Fibroblast of upper back skin (primary cell): Measurements from ENCODE around the gene SLC29A2.
A peak's percentile ranks its signal among the peaks of the same experiment; 100 is the strongest.
"Not testable (repeated sequence)": the region's sequence is repeated elsewhere in the genome, so short reads cannot be mapped to it uniquely, and the experiment has no call there.

Experiments
- DNase-seq: peaks from one replicate; pipeline ENCODE4 v3.0.0-alpha.2; 2013

Gene SLC29A2

DNA sequence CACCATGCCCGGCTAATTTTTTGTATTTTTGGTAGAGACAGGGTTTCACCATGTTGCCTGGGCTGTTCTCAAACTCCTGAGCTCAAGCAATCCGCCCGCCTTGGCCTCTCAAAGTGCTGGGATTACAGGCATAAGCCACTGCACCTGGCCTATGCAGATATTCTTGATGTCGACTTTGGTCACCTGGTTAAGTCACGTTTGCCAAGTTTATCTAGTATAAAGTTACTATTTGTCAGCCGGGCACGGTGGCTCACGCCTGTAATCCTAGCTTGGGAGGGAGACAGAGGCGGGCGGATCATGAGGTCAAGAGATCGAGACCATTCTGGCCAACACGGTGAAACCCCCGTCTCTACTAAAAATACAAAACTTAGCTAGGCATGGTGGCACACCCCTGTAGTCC, 12.8 kb upstream of the SLC29A2 start:
- DNase-seq = not testable (repeated sequence)

DNA sequence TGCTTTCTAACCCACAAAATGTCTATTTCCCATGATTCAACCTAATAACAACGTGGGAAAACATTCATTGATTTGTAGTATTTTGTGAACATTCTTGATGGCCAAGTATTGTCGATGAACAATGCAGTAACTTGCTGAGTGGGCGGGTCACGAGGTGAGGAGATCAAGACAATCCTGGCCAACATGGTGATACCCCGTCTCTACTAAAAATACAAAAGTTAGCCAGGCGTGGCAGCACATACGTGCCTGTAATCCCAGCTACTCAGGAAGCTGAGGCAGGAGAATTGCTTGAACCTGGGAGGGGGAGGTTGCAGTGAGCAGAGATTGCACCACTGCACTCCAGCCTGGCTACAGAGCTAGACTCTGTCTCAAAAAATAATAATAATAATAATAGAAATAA, 8.7 kb upstream of the SLC29A2 start:
- DNase-seq = not testable (repeated sequence)

DNA sequence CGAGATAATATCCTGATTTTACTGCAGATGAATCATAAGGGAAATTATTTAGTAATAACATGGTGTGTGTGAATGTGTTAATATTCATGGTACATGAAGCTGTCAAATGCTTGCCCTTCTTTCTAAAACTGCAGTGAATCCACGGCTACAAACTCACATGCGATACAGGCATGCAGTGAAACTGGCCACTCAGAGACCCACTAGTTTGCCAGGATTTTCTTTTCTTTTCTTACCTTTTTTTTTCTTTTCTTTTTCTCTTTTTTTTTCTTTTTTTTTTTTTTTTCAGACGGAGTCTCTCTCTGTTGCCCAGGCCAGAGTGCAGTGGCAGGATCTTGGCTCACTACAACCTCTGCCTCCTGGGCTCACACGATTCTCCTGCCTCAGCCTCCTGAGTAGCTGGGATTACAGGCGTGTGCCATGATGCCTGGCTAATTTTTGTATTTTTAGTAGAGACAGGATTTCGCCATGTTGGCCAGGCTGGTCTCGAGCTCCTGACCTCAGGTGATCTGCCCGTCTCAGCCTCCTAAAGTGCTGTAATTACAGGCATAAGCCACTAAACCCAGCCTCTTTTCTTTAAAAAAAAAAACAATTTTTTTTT, 2.2 kb upstream of the SLC29A2 start:
- DNase-seq = not testable (repeated sequence)

DNA sequence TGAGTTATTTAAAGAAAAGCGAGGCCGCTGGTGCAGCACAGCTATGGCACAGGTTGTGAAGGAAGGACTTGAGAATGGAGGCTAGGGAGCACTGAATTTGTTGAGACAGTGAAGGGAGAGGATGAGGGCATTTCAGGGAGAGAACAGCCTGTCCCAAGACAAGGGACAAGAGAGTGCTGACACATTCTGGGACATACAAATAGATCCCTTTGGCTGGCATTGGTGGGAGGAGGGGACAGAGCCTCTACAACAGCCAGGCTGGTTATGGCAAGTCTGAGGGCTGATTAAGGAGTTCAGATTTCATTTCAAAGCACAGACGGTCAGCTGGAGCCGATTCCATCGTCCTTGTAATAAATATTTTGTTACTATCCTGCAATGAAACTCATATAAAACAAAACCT, 1.7 kb upstream of the SLC29A2 start:
- no peak for DNase-seq

DNA sequence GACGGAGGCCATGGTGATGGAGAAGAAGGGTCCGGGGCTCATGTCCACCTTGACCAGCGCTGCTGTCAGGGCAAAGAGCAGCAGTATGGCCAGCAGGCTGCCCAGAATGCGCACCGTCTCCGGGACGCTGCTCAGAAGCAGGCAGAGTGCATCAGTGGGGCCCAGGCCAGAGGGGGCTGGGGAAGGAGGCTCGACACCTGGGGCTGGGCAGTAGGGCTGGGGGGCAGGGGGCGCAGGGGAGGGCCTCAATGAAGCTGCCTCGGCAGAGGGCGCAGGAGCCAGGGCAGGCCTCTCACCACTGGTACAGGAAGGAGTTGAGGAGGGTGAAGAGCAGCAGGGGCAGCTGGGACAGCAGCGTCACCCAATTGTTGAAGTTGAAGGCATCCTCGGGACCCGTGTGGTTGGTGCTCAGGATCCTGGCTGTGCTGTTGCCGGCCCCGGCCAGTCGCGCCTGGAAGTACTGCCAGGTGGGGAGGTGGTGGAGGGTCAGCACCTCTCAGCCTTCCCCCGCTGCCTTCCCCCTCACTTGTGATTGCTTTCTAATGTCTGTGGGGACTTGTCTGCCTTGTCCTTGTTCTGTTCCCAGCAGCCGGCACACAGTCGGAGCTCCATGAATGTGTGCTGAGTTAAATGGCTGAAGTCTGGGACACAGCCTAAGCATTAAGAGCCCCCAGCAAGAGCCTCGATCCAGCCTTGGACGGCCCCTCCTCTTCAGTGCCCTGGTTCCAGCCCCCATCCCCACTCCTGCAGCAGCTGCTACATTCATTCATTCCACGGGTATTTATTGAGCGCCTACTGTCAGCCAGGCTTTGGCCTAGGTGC, 2.3 kb downstream of the SLC29A2 start:
- DNase-seq = no peak

DNA sequence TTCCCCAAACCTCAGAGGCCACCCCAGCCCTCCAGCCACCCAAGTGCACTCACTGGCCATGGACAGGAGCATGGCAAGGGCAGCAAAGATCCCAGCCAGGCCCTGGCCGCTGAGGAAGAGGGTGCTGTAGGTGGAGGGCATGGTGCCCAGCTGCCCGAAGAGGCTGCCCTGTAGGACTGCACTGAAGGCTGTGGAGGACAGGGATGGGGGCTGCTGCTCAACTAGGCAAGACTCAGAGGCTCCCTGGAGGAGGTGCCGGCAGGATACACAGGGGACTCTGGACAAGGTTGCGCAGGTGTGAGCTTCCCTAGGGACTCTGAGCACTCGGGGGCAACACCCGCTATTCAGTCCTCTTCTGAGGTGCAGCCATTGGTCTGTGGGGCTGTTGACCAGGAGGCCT, 3.1 kb downstream of the SLC29A2 start:
- DNase-seq = no peak

DNA sequence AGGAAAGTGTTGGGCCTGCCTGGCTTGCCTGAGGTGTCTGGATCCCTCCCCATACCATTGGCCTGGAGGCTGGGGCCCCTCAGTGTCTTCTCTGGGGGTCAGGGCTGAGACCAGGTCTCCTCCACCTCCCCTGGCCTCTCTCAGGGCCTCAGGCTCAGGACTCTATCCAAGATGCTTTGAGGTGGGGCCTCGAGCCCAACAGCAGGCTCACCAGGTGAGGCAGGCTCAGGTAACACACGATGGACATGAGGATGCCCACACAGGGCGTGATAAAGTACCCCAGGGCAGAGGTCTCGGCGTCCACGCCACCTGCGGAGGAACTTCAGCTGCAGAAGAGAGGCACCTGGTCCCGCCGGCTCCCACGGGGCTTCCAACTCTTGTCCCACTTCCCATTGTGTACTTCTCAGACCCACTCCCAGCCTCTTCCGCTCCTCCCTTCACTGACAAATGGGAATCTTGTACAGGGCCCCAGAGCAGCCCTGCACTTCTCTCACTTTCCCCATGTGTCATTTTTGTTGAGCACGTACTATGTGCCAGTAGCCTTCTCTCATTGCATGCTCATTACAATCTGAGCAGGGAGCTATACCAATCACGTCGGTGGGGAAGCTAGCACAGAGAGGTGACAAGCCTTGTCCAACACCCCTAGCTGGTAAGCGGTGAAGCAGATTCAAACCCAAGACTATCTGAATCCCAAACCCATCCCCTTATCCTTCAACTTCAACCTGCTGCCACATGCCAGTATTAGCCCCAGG, 3.8 kb downstream of the SLC29A2 start:
- DNase-seq = no peak

DNA sequence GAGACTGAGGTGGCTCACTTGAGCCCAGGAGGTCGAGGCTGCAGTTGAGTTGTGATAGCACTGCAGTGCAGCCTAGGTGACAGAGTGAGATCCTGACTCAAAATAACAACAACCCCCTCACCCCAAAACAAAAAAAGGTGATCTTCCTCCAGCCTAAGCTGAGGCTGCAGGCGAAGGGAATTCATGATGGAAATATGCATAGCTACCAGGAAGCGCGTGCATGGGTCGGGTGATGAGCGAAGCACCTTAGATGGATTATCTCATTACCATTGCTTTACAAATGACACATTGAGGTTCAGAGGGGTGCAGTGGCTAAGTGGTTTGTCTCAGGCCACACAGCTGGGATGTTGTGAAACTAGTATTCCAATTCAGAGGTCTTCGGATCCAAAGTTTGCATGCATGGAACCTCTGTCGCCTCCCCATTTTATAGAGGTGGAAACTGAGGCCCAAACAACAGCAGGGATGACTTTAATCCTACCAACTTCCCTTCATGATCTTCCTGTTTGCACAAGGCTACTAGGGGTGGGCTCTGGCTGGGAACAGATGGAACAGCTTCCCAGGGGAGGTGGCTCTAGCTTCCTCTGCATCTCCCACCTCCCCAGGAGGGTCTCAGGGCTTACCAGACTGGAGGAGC, 4.6 kb downstream of the SLC29A2 start:
- DNase-seq = no peak

DNA sequence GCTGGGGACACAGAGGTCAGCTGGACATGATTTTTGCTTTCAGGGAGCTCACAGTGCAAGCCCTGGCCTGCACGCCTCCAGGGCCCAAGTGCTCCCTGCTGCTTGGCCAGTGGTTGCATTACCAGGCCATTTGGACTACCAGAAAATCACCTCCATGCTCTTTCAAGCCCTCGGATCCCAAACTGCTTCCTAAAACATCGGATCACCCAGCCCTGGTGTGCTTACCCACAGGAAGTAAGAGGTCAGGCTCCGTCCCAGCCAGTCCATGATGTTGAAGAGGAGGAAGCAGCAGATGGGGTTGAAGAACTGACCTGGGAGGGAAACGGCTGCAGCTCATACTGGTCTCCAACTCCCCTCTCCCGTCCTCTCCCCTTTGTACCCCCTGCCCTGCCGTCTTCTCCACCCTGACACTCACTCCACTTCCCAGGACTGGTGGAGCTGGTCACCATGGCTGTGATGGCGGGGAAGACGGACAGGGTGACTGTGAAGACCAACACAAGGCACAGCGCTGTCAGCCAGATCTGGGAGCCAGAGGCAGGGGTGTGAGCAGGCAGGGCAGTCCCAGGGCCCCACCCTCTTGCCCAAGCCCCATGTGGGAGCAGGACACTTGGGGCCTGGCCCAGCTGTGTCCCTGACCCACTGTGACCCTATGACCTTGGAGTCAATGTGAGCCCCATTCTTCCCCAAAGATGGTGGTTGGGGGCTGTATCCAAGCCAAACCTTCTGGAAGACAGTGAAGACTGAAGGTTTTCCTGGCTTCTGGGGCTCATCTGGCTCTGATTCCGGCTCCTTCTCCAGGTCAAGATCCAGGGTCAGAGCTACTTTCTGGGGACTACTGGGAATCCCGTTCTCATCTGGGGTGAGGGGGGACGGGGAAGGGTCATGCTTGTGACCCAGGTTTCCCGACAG, 5.6 kb downstream of the SLC29A2 start:
- DNase-seq = no peak

DNA sequence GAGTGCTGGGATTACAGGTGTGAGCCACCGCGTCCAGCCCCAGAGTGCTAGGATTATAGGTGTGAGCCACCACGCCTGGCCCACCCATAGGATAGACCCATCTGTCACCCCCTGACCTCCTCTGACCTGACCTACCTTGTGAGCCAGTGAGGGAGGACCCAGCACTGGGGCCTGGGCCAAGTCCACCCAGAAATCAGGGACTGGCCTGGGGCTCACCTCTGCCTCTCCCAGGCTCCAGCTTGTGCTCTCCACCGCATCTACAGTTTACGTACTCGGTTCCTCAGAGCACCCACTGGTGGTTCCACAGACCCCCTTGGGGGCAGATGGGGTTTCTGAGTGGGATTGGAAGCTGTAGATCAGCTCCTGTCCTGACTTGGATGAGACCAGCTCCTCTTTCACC, 6.4 kb downstream of the SLC29A2 start:
- DNase-seq = no peak

DNA sequence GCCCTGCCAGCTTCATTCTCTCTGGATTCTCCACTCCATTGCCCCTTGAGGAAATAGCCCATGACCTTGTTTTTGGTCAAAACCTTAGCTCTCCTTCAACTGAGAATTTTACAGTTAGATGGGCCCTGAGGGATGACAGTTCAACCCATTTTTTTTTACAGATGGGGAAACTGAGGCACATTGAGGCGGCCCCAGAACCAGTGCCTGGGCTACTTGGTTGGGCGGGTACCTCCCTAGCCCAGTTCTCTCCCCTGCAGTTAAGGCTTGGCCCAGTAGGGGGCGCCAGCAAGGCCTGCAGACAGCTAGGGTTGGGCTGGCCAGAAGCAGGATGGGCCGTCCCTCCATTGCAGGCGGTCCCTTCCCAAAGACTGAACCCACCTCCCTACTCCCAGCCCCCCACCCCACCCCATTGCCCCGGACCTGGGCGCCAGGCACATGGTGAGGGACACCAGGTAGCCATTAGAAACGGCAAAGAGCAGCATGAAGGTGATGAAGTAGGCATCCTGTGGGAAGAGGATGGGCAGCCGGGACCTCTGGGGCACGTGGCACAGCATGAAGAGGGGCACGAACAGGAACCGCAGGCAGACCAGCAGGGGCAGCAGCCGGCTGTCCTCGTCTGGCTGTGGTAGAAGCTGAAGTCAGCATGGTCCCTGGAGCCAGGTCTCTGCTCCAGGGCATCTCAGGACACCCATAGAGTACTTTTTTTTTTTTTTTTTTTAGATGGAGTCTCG, 7.6 kb downstream of the SLC29A2 start:
- no peak for DNase-seq

DNA sequence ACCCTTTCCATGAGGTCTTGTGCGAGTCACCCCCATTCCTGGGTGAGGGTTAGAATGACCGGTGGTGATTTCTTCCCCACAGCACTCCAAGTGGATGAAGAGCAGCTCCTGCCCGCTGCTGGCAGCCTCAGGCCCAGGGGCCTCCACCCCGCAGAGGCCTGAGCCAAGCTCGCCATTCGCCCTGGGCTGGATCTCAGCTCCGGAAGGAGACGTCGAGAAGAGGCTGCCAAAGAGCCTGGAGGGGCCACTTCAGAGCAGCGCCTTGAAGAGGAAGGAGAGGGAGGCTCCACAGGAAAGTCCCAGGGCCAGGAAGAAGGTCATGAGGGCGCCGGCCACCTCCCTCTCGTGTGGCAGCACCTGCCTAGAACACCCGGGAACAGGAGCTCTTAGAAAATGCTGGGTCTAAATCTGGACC, 8.4 kb downstream of the SLC29A2 start:
- no peak for DNase-seq

DNA sequence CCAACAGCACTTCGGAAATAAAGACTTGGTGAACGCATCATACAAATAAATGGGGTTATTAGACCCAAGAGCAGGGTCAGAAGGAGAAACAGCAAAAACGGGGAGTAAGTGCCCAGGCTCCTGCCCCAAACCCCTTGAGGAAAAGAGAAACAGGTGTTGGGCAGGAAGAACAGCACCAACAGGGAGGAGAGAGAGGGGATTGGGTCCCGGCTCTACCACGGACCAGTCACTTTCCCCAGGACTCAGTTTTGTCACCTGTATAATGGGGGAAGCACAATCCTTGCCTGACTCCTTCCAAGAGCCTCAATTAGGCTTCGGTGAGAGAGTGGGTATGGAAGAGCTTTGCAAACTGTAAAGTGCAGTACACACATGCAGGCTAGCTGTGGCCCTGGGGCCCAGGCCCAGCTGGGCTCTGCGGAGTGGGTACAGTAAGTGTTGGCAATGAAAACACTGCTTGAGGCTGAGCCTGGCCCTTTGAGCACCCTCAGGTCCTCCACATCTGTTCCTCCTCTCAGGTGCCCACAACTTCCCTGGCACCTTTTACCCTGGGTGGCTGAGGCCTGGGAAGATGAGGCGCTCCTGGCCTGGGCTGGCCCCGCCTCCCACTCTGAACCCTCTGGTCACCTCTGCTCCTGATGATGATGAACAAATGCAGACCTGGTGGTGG, 8.9 kb downstream of the SLC29A2 start:
- DNase-seq = no peak

DNA sequence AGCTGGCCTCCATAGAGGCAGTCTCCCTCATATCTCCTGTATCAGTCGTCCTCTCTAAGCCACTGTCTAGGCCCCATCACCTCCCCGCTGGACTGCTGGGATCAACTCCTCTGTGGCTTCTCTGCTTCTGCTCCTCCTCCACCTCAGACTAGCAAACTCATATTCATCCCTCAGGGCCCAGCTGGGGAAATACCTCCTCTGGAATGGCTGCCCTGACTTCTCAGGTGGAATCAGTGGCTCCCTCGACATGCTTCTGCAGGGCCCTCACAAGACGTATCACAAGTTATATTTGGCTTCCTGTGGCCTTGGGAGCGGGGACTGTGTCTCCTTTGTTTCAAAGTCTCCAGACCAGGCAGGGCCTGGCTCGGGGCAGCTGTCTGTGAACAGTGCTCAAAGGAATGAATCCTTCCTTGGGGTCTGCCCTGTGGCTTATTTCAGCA, 10.0 kb downstream of the SLC29A2 start:
- DNase-seq = no peak

DNA sequence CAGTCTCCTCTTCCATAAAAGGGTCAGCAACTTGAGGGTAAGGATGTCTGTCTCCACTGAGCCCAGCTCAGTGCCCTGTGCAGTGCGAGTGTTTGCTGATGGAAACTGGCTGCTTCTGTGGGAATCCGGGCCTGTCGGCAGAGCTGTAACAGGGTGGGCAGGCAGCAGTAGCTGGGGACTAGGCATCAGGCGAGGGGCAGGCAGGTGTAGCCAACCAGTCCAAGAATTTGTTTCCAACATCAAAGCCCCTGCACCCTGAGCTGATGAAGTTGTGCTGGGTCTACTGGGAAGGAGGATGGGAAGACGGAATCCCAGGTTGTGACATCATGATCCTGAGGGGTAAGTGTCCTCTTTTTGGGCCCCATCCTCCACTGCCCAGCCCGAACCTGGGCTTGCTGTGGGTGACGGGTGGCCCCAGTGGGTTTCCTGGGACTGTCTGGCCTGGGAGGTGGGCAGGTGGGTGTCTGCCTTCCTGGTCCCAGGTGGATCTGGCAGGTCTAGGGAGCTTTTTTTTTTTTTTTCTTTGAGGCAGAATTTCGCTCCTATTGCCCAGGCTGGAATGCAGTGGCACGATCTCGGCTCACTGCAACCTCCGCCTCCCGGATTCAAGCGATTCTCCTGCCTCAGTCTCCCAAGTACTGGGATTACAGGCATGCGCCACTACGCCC, 11.0 kb downstream of the SLC29A2 start:
- DNase-seq = no peak

DNA sequence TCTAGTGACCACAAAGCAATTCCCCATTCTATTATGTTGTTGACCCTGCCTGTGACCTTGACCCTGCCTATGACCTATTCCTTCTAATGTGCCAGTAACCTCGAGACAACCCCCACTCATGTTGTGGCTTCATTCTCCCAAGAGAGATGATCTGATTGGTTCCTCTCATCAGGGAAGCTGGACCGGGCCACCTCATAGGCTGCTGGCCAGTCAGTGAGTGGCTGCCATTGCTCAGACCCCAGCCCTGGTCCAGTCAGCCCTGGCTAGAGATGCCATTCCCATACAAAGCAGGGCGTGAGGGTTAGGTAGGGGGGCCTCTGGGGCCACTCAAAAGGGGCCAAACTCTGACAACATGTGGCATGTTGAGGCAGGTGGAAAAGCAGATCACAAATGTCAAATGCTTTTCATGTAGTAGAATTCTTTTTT, 11.9 kb downstream of the SLC29A2 start:
- DNase-seq = no peak

DNA sequence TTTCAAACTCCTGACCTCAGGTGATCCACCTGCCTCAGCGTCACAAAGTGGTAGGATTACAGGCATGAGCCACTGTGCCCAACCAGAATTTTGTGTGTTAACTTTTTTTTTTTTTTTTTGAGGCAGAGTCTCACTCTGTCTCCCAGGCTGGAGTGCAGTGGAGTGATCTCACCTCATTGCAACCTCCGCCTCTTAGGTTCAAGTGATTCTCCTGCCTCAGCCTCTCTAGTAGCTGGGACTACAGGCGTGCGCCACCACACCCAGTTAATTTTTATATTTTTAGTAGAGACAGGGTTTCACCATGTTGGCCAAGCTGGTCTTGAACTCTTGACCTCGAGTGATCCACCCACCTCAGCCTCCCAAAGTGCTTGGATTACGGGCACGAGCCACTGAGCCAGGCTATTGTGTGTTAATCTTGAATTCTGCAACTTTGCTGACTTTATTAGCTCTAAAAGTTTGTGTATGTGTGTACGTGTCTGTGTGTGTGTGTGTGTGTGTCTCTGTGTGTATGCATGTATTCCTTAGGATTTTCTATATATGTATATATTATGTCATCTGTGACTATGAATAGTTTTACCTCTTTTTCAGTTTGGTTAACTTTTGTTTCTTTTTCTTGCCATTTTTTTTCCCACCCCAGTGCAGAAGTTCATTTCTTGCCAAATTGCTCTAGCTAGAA, 20.9 kb downstream of the SLC29A2 start:
- not testable (repeated sequence) for DNase-seq

DNA sequence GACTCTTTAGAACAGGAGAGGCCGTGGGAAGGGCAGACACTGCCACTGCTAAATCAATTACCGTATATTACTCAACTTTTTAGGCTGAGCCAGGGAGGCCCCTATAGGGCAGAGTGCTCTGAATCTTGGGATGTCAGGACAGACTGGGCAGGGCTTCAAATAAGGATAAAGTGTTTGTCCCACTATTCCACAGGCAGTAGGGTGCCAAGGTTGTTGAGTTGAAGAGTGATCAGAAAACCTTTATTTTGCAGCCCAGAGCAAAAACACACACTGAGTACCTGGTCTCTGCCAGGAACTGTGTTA, 22.5 kb downstream of the SLC29A2 start:
- DNase-seq = no peak

DNA sequence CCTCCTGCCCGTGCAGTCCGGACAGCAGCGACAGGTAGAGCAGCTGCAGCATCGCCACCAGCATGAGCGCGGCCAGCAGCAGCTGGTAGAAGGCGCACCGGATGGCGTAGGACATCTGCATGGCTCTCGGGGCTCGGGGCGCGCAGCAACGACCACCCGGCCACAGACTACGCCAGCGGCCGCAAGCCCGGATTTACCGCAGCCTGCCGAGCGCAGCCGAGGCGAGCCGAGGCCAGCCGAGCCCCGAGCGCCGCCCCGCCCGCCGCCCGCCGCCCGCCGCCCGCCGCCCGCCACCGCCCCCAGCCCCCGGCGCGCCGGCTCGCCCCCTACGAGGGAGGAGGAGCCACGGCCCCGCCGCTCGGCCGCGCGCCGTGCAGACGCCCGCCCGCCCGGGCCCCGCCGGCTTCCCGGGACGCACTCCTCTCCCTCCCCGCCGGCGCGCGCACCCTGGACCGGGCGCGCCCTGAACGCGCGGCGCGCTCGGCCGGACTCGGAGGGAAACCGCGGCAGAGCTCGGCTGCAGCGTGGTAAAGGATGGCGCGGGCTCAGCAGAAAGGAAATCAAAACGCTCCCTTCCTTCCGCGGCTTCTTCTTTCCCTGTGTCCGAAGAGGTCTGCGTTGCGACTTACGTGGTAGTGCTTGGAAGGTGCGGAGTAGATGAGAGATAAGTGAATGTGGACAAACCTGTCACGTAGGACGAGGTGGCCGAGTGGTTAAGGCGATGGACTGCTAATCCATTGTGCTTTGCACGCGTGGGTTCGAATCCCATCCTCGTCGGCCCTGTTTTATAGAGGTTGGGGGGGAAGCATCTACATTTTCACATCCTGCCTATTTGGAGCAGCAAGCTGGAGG, 23.9 kb downstream of the SLC29A2 start, which contains the start of gene B4GAT1:
B4GAT1 (minus strand) TSS at position 205 of the 852 bp plus-strand sequence; CDS start at position 121, 84 bp downstream.
- DNase-seq = peak; percentile 95
